HG03558 (cell line): ENCODE data around the gene SCO2.

ENCODE experiments used
- ATAC-seq: cut with Tn5 transposase; IDR thresholded peaks from one replicate; pipeline ENCODE4 v1.9.1; 2021; ENCODE audit warnings: moderate number of reproducible peaks; ENCODE audit not compliant: unreplicated experiment; ENCODE audit errors: extremely low read depth

SCO2 gene

DNA sequence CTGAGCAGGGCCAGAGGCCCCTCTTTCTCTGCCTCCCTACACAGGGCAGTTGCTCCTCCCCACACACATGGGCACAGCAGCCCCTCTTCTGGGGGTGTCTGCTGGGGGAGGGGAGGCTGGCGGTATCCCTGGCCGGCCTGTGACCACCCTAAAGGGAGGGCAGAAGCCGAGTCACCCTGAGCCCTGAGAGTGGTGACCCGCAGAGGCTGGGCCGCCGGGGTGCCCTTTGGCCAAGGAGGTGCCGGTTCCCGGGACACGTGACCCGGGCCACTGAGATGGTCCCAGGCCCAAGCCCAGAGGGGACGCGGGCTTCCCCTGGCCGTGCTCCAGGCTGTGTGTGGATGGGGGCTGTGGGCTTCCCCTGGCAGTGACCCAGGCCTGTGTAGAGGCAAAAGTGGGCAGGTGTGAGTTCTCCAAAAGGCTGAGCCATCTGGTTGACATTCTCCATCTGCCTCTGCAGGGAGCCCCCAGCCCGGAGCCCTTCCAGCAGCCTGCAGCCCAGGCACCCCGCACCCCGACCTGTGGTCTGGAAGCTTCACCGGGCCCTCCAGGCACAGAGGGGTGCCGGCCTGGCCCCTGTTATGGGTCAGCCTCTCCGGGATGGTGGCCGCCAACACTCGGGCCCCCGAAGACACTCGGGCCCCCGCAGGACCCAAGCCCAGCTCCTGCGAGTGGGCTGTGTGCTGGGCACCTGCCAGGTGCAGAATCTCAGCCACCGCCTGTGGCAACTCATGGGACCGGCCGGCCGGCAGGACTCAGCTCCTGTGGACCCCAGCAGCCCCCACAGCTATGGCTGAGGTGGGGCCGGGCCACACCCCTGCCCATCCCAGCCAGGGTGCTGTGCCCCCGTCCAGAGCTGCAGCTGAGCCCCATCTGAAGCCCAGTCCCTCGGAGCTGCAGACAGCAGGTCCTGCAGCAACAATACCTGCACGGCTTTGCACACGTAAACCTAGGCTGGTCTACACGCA lies 43.0 kb downstream of the SCO2 start:
- ATAC-seq: no peak

- no peak for ATAC-seq
Observed at GRCh38 chr22:50481440-50482106, 43.8 kb downstream of the SCO2 start, which contains the start of gene ADM2. ADM2 (plus strand) TSS chr22:50481543; CDS start chr22:50481848, 305 bp downstream.

DNA sequence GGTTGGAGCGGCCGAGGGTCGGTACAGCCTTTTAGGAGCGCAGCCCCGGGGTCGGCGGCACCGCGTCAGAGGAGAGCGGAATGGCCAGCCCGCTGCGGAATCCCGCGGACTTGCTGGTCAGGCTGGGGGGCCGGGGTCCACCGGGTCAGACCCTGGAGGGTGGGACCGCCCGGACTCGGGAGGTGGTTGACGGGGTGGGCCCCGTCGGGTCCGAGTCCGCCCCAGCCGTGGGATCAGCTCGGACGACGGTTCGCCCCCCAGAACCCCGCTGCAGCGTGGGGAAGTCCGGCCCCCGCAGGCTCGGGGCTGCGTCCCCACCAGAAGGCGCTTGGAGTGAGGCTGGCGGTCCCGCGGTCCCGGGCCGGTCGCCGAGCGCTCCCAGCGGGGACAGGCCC lies 44.4 kb downstream of the SCO2 start:
- no peak for ATAC-seq

GRCh38 chr22:50479721-50480120 lies 45.7 kb downstream of the SCO2 start:
- no peak for ATAC-seq

- no peak for ATAC-seq
Observed at GRCh38 chr22:50477923-50478322, 47.5 kb downstream of the SCO2 start.

DNA sequence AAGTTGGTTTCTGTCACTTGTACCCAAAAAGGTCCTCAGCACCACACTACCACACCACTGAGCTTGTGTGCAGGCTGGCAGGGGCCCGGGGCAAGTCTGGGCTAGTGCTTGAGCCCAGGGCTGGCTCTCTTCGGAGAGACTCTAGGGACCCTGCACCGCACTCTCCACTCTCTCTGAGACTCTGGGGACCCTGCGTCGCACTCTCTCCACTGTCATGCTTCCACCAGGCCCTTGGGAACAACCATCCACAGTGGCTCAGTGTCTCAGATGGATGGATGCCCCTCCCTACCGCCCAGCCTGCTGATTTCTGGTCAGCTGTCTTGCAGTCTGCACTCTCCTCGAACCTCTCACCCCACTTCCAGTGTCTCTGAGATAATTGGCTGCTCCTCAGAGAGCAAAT lies 48.5 kb downstream of the SCO2 start:
- no peak for ATAC-seq

- no peak for ATAC-seq
Observed at GRCh38 chr22:50475652-50476002, 49.8 kb downstream of the SCO2 start.

DNA sequence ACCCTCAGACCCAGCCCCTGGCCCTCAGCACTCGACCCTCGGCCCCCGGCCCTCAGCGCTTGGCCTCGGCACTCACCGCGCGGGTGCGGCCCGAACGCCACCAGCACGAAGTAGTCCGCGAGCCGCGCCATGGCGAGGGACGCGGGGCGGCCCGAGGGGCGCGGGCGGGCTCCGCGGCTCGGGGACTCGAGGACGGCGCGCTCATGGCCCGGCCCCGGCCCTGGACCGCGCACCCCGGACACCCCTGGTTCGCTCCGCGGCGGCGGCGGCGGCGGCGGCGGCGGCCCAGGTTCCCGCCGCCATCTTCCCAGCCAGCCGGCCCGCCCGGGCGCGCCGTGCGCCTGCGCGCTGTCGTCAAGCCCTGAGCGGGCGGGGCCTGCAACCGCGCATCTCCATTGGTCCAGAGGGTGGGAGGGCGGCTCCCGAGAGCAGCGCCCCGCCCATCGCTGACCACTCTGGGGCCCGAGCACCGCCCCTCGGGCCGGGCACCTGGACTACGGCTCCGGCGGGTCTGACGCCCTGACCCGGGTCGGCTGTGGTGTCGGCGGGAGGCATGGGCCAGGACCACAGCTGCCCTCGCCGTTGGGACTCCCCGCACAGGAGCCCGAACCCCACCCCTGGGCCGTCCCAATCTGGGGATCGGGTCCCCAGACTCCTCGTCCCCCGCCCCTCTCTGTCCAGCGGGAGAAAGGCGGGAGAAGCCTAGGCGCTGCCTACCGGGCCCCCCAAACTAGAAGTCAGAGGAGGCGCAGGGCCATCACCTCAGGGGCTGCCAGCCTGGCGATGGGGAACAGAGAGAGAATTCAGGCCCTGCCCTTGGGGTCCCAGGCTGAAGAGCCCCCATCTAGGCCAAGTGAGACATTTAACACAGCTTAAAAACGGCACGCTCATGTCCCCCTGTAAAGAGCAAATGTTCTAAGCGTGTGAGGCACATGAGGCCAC lies 50.4 kb downstream of the SCO2 start, which contains the start of gene SBF1:
SBF1 (minus strand) TSS at position 326 of the 942 bp plus-strand sequence; CDS start at position 131, 195 bp downstream.
- peak; percentile 49 for ATAC-seq

DNA sequence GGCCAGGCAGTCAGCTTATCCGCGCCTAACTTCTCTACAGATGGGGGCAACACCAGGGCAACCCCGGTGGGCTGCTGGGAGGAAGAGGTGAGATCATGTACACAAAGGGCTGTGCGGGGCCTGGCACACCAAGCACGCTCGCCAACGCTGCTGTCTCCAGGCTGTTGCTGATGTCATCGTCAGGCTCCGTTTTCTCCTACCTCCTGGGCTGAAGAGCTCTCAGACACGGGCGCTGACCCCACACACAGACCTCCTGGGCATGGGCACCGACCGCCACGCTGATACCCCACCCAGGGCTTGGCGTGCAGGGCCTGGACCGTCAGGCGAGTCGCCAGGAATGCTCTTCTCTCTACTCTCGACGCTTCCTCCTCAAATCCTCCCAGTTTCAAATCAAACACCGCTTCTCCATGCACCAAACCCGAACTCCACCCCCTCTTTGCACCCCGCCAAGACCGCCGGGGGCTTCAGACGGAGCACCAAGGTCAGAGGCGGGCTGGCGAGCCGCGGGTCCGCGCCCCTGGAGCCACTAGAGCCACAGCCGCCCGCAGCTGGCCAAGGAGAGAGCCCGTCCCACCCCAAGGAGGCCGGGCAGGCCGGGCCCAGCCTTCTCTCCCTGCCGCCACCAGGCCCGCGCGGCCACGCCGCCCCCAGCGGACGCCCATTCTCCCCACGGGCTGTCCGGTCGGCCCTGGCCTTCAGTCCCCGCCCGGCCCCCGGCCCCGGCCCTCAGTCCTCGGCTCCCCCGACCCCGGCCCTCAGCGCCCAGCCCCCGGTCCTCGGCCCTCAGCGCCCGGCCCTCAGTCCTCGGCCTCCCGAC lies 51.3 kb downstream of the SCO2 start:
- no peak for ATAC-seq
